Measurements from ENCODE around the gene UQCC5.

- TF ChIP-seq POLR2AphosphoS5 (IDR thresholded peaks at IDR 0.05) (no peak), CTCF (IDR thresholded peaks at IDR 0.05) (no peak)
Observed at GRCh38 chr3:52558436-52558835, 22.0 kb downstream of the UQCC5 start.
